H1 (cell line): ENCODE measurements around the gene ACSL3.

ENCODE experiments used
- ATF2 ChIP-seq: IDR thresholded peaks from 2 replicates; pipeline ENCODE4 v1.6.1; 2012; ENCODE audit warnings: low read length, inconsistent platforms
- CREB1 ChIP-seq: IDR thresholded peaks from 2 replicates; pipeline ENCODE4 v1.6.1; 2012; ENCODE audit warnings: inconsistent platforms
- CTCF ChIP-seq, 3 experiments: IDR thresholded peaks; 1 replicate in 2 of 3; 2 replicates in 1 of 3; pipeline versions ENCODE4 v1.5.1 to v1.6.1; 2011; ENCODE audit warnings: low read length in 3 of 3, mild to moderate bottlenecking in 3 of 3, inconsistent platforms in 2 of 3, low read depth in 1 of 3, moderate library complexity in 1 of 3; ENCODE audit not compliant: insufficient read depth in 1 of 3; ENCODE audit errors: control extremely low read depth in 1 of 3
- EP300 ChIP-seq, 2 experiments: IDR thresholded peaks; 1 replicate in 1 of 2; 2 replicates in 1 of 2; pipeline ENCODE4 v1.6.1; 2011 to 2012; ENCODE audit warnings: low read depth in 2 of 2, low read length in 2 of 2, mild to moderate bottlenecking in 2 of 2, borderline replicate concordance in 1 of 2, inconsistent platforms in 1 of 2, moderate library complexity in 1 of 2
- EZH2 ChIP-seq: fragments of 200-600 bp; sonication (generic); IDR thresholded peaks from 2 replicates; pipeline ENCODE4 v1.7.1; 2012; ENCODE audit warnings: low read depth, mild to moderate bottlenecking, moderate library complexity, low read length, inconsistent platforms; ENCODE audit not compliant: severe bottlenecking
- MAX ChIP-seq: IDR thresholded peaks from 2 replicates; pipeline ENCODE4 v1.6.1; 2012; ENCODE audit warnings: inconsistent platforms
- POLR2A ChIP-seq, 2 experiments: IDR thresholded peaks; 1 replicate in 1 of 2; 2 replicates in 1 of 2; pipeline ENCODE4 v1.6.1; 2011; ENCODE audit warnings: low read depth in 2 of 2, low read length in 2 of 2, mild to moderate bottlenecking in 2 of 2; ENCODE audit errors: control extremely low read depth in 1 of 2
- POLR2AphosphoS5 ChIP-seq: IDR thresholded peaks from 2 replicates; pipeline ENCODE4 v1.6.1; 2011; ENCODE audit warnings: low read depth, low read length
- RFX5 ChIP-seq: IDR thresholded peaks from 2 replicates; pipeline ENCODE4 v1.6.1; 2011; ENCODE audit warnings: low read depth, low read length, improper control_type of control experiment, borderline replicate concordance
- SAP30 ChIP-seq: fragments of 300-600 bp; sonication (generic); IDR thresholded peaks from 2 replicates; pipeline ENCODE4 v1.7.1; 2012; ENCODE audit warnings: low read length, moderate library complexity, mild to moderate bottlenecking, inconsistent platforms; ENCODE audit not compliant: insufficient read depth, insufficient replicate concordance
- SUZ12 ChIP-seq: fragments of 200-600 bp; sonication (generic); IDR thresholded peaks from 2 replicates; pipeline ENCODE4 v1.6.1; 2012; ENCODE audit warnings: mild to moderate bottlenecking, inconsistent platforms, low read length, moderate library complexity, mixed read lengths
- TAF1 ChIP-seq: IDR thresholded peaks from 2 replicates; pipeline ENCODE4 v1.6.1; 2011; ENCODE audit warnings: mild to moderate bottlenecking, low read depth, low read length
- TBP ChIP-seq: IDR thresholded peaks from 2 replicates; pipeline ENCODE4 v1.6.1; 2011; ENCODE audit warnings: low read depth, low read length, improper control_type of control experiment
- USF2 ChIP-seq: IDR thresholded peaks from 2 replicates; pipeline ENCODE4 v1.6.1; 2011; ENCODE audit warnings: low read length, improper control_type of control experiment

GRCh38 chr2:222959358-222959757 is 98.5 kb downstream of the ACSL3 start:
- TF ChIP-seq CTCF (IDR thresholded peaks at IDR 0.05; ENCODE audit: control extremely low read depth in 1 of 3, insufficient read depth in 1 of 3, low read depth in 1 of 3, low read length in 3 of 3), result peak; percentile 5 to 42 (median 38)
- TF ChIP-seq SUZ12, result no peak
- no peak for TF ChIP-seq RFX5
- no peak for TF ChIP-seq SAP30
- TF ChIP-seq POLR2A (IDR thresholded peaks at IDR 0.05; ENCODE audit: control extremely low read depth in 1 of 2, low read depth in 2 of 2, low read length in 2 of 2), result no peak
- TF ChIP-seq MAX, result no peak
- no peak for TF ChIP-seq TBP
- no peak for TF ChIP-seq EZH2
- TF ChIP-seq ATF2, result no peak
- no peak for TF ChIP-seq EP300 (IDR thresholded peaks at IDR 0.05; ENCODE audit: borderline replicate concordance in 1 of 2, low read depth in 2 of 2, low read length in 2 of 2)
- TF ChIP-seq USF2, result no peak
- no peak for TF ChIP-seq POLR2AphosphoS5
- TF ChIP-seq TAF1, result no peak
- no peak for TF ChIP-seq CREB1
